Keratinocyte (primary cell): Measurements from ENCODE around the gene TP53TG3B. TPM values are rescaled to one million over a fixed set of nuclear protein-coding genes. Genes with fewer than 3 reads are reported as not detected.
"Not testable (repeated sequence)": the region's sequence is repeated elsewhere in the genome, so short reads cannot be mapped to it uniquely, and the experiment has no call there.

Source experiments
- DNase-seq: peaks from one replicate; pipeline ENCODE4 v3.0.0-alpha.2; 2011; ENCODE audit warnings: low read depth, missing footprints, low spot score
- FAIRE-seq: peaks from 2 replicates; lab custom pipeline; 2011; peaks lifted over from hg19 to GRCh38; lab: Jason Lieb, UNC
- H2AFZ ChIP-seq: 2 replicates; pipeline ENCODE4 v1.6.0; 2012; ENCODE audit warnings: low read length, control low read depth, inconsistent platforms; ENCODE audit not compliant: control insufficient read depth
- H3K27ac ChIP-seq: 2 replicates; pipeline ENCODE4 v1.5.1; 2011; ENCODE audit warnings: low read length; ENCODE audit not compliant: control insufficient read depth, insufficient read depth
- H3K27me3 ChIP-seq: 3 replicates; pipeline ENCODE4 v1.6.0; 2011; ENCODE audit warnings: low read length; ENCODE audit not compliant: control insufficient read depth, insufficient read depth; ENCODE audit errors: extremely low read depth
- H3K36me3 ChIP-seq, 2 experiments: 2 replicates in 1 of 2; 3 replicates in 1 of 2; pipeline ENCODE4 v1.5.1; 2011; ENCODE audit warnings: low read length in 2 of 2, mild to moderate bottlenecking in 1 of 2; ENCODE audit not compliant: control insufficient read depth in 2 of 2, insufficient read depth in 2 of 2; ENCODE audit errors: extremely low read depth in 1 of 2
- H3K4me1 ChIP-seq: 3 replicates; pipeline ENCODE4 v1.5.1; 2011; ENCODE audit warnings: low read length; ENCODE audit not compliant: control insufficient read depth, insufficient read depth; ENCODE audit errors: extremely low read depth
- H3K4me2 ChIP-seq: 3 replicates; pipeline ENCODE4 v1.6.0; 2011; ENCODE audit warnings: low read depth, low read length; ENCODE audit not compliant: control insufficient read depth, insufficient read depth; ENCODE audit errors: extremely low read depth
- H3K4me3 ChIP-seq, 3 experiments: fragments of 200-600 bp in 1 of 3; sonication (generic) in 1 of 3; 2 replicates in 2 of 3; 3 replicates in 1 of 3; pipeline ENCODE4 v1.5.1; 2011 to 2016; ENCODE audit warnings: low read length in 3 of 3, mild to moderate bottlenecking in 3 of 3, control low read depth in 2 of 3, inconsistent platforms in 1 of 3, low read depth in 1 of 3, mixed read lengths in 1 of 3, mixed run types in 1 of 3, moderate library complexity in 1 of 3; ENCODE audit not compliant: control insufficient read depth in 2 of 3, insufficient read depth in 2 of 3; ENCODE audit errors: extremely low read depth in 1 of 3
- H3K79me2 ChIP-seq: 2 replicates; pipeline ENCODE4 v1.6.0; 2012; ENCODE audit warnings: low read length; ENCODE audit not compliant: control insufficient read depth, insufficient read depth
- H3K9ac ChIP-seq: 3 replicates; pipeline ENCODE4 v1.6.0; 2011; ENCODE audit warnings: low read length; ENCODE audit not compliant: control insufficient read depth, insufficient read depth; ENCODE audit errors: extremely low read depth
- H3K9me1 ChIP-seq: 3 replicates; pipeline ENCODE4 v1.6.0; 2011; ENCODE audit warnings: low read length; ENCODE audit not compliant: control insufficient read depth, insufficient read depth; ENCODE audit errors: extremely low read depth
- H3K9me3 ChIP-seq: 2 replicates; pipeline ENCODE4 v1.5.1; 2012; ENCODE audit warnings: low read depth, low read length; ENCODE audit not compliant: control insufficient read depth
- H4K20me1 ChIP-seq: 3 replicates; pipeline ENCODE4 v1.6.0; 2011; ENCODE audit warnings: low read length; ENCODE audit not compliant: control insufficient read depth, insufficient read depth; ENCODE audit errors: extremely low read depth
- dilution Hi-C: fragments of 300-500 bp; cut with MboI; formaldehyde crosslinking; loops from one replicate; pipeline ENCODE4 v1.7.0; 2020; ENCODE audit warnings: low sequenced_read_pairs; ENCODE audit not compliant: extremely low pct_ligation_motif_present
- polyA minus RNA-seq, 3 experiments: library from RNA; depleted of rRNA, polyadenylated mRNA; stranded (reverse); fragments of >200 nt; gene quantifications; 1 replicate in 1 of 3; 2 replicates in 1 of 3; 3 replicates in 1 of 3; pipeline ENCODE4 v1.2.3, GENCODE V29; 2011
- polyA plus RNA-seq, 5 experiments: library from polyadenylated mRNA; depleted of rRNA in 3 of 5; stranded (reverse) in 3 of 5; stranded (forward) in 1 of 5; unstranded in 1 of 5; fragments of >200 nt; gene quantifications; 1 replicate in 1 of 5; 2 replicates in 3 of 5; 3 replicates in 1 of 5; pipeline versions ENCODE4 v1.2.1 to v1.2.3, GENCODE V29; 2011 to 2012; ENCODE audit warnings: missing spikeins in 2 of 5, low read depth in 1 of 5, low replicate concordance in 1 of 5

TP53TG3B gene
- not detected in 3 replicates for polyA plus RNA-seq
- polyA plus RNA-seq (2011; ENCODE audit: low read depth): not detected
- polyA plus RNA-seq (2011; cell fraction: cytosol; rRNA removed): not detected in 2 replicates
- polyA plus RNA-seq (2011; cell fraction: nucleus; rRNA removed): not detected in 2 replicates
- polyA plus RNA-seq (2012; ENCODE audit: low replicate concordance): not detected in 2 replicates
- not detected in 3 replicates for polyA minus RNA-seq
- not detected for polyA minus RNA-seq (2011; cell fraction: cytosol; rRNA and poly(A)+ RNA removed)
- not detected in 2 replicates for polyA minus RNA-seq (2011; cell fraction: nucleus; rRNA and poly(A)+ RNA removed)

DNA sequence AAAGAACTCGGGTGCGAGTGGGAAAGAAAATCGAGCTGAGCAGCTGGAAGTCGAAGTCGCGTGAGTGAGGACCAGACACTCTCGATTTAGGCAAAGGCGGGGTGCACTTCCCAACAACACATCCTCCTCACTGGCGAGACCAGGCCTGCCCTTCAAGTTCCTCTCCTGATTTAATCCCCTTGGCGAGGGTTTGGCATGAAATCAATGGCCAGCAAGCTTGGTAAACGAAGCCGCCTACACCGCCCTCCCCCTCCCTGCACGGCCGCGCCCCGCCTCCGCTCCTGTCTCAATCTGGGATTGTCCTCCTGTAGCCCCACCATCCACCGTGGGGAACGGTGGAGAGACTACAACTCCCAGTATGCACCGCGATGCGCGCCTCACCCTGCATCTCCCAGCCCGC, at the start of gene TP53TG3B:
Gene TP53TG3B, plus strand, starts transcription at position 301 of the 400 bp plus-strand sequence. Its CDS starts 68 bp downstream, at position 369.
- H3K79me2 ChIP-seq, H3K9me3 ChIP-seq, dilution Hi-C loops, H3K4me1 ChIP-seq, DNase-seq, H3K36me3 ChIP-seq, H3K4me3 ChIP-seq, H3K27me3 ChIP-seq, H3K9me1 ChIP-seq, H3K4me2 ChIP-seq, H4K20me1 ChIP-seq, H3K9ac ChIP-seq, FAIRE-seq, H3K27ac ChIP-seq, H2AFZ ChIP-seq: not testable (repeated sequence)

DNA sequence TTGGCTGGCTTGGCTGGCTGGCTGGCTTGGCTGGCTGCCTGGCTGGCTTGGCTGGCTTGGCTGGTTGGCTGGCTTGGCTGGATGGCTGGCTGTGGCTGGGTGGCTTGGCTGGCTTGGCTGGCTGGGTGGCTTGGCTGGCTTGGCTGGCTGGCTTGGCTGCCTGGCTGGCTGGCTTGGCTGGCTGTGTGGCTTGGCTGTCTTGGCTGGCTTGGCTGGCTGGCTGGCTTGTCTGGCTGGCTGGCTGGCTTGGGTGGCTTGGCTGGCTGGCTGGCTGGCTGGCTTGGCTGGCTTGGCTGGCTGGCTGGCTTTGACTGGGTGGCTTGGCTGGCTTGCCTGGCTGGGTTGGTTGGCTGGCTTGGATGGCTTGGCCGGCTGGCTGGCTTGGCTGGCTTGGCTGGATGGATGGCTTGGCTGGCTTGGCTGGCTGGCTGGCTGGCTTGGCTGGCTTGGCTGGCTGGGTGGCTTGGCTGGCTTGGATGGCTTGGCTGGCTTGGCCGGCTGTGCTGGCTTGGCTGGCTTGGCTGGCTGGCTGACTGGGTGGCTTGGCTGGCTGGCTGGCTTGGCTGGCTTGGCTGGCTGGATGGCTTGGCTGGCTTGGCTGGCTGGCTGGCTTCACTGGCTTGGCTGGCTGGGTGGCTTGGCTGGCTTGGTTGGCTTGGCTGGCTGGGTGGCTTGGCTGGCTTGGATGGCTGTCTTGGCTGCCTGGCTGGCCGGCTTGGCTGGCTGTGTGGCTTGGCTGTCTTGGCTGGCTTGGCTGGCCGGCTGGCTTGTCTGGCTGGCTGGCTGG, 24.2 kb upstream of the TP53TG3B start:
- H4K20me1 ChIP-seq, H3K79me2 ChIP-seq, H3K9me3 ChIP-seq, H2AFZ ChIP-seq, H3K9me1 ChIP-seq, DNase-seq, H3K27ac ChIP-seq, H3K27me3 ChIP-seq, H3K4me1 ChIP-seq, H3K9ac ChIP-seq, H3K4me3 ChIP-seq, H3K4me2 ChIP-seq, dilution Hi-C loops, H3K36me3 ChIP-seq, FAIRE-seq: not testable (repeated sequence)

DNA sequence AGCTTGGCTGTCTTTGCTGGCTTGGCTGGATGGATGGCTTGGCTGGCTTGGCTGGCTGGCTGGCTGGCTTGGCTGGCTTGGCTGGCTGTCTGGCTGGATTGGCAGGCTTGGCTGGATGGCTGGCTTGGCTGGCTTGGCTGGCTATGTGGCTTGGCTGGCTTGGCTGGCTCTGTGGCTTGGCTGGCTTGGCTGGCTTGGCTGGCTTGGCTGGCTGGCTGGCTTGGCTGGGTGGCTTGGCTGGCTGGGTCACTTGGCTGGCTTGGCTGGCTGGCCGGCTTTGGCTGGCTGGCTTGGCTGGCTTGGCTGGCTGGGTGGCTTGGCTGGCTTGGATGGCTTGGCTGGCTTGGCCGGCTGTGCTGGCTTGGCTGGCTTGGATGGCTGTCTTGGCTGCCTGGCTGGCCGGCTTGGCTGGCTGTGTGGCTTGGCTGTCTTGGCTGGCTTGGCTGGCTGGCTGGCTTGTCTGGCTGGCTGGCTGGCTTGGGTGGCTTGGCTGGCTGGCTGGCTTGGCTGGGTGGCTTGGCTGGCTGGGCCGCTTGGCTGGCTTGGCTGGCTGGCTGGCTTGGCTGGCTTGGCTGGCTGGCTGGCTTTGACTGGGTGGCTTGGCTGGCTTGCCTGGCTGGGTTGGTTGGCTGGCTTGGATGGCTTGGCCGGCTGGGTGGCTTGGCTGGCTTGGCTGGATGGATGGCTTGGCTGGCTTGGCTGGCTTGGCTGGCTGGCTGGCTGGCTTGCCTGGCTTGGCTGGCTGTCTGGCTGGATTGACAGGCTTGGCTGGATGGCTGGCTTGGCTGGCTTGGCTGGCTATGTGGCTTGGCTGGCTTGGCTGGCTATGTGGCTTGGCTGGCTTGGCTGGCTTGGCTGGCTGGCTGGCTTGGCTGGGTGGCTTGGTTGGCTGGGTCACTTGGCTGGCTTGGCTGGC, 22.8 kb upstream of the TP53TG3B start:
- H3K27ac ChIP-seq, H2AFZ ChIP-seq, H3K4me1 ChIP-seq, H3K9me1 ChIP-seq, H3K4me3 ChIP-seq, H3K9ac ChIP-seq, H3K4me2 ChIP-seq, H4K20me1 ChIP-seq, H3K36me3 ChIP-seq, FAIRE-seq, dilution Hi-C loops, H3K27me3 ChIP-seq, DNase-seq, H3K79me2 ChIP-seq, H3K9me3 ChIP-seq: not testable (repeated sequence)

GRCh38 chr16:33338543-33338951, 22.1 kb upstream of the TP53TG3B start:
- H3K4me2 ChIP-seq, H3K9me1 ChIP-seq, H3K79me2 ChIP-seq, H3K9ac ChIP-seq, FAIRE-seq, dilution Hi-C loops, DNase-seq, H3K4me3 ChIP-seq, H3K27me3 ChIP-seq, H2AFZ ChIP-seq, H3K36me3 ChIP-seq, H4K20me1 ChIP-seq, H3K27ac ChIP-seq, H3K9me3 ChIP-seq, H3K4me1 ChIP-seq: not testable (repeated sequence)
